Measurements from ENCODE around the gene ASTN2.

DNA sequence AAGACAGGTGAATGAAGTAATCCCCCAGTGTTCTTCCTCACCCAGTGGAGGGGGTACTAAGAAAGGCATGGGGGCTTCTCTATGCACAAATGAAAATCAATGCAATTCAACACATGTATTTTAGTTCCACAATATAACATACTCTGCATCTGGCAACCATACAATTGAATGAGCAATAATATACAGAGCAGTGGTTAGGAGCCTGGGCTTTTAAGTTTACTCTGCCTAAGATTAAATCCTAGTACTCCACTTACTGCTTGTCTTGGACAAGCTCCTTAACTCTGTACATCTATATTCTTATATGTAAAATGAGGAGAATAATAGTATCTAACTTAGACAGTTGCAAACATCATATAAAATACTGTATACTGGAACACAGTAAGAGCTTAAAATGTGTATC is 923.2 kb downstream of the ASTN2 start:
- TF ChIP-seq, protein P1, sequence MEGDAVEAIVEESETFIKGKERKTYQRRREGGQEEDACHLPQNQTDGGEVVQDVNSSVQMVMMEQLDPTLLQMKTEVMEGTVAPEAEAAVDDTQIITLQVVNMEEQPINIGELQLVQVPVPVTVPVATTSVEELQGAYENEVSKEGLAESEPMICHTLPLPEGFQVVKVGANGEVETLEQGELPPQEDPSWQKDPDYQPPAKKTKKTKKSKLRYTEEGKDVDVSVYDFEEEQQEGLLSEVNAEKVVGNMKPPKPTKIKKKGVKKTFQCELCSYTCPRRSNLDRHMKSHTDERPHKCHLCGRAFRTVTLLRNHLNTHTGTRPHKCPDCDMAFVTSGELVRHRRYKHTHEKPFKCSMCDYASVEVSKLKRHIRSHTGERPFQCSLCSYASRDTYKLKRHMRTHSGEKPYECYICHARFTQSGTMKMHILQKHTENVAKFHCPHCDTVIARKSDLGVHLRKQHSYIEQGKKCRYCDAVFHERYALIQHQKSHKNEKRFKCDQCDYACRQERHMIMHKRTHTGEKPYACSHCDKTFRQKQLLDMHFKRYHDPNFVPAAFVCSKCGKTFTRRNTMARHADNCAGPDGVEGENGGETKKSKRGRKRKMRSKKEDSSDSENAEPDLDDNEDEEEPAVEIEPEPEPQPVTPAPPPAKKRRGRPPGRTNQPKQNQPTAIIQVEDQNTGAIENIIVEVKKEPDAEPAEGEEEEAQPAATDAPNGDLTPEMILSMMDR (IDR thresholded peaks at IDR 0.05; ENCODE audit: insufficient read depth, low read depth, low read length), result no peak
- TF ChIP-seq EZH2 (IDR thresholded peaks at IDR 0.05; ENCODE audit: insufficient read depth, low read length), result no peak
